Gastroesophageal sphincter (tissue), 4 donors: ENCODE measurements around the gene PID1. TPM values are rescaled to one million over a fixed set of nuclear protein-coding genes. Genes with fewer than 3 reads are reported as not detected.

ENCODE experiments used
- ATAC-seq: fragments of 150-250 bp; one replicate; pipeline ENCODE4 v1.9.1; 2016; ENCODE audit warnings: mild to moderate bottlenecking, moderate library complexity
- H3K27ac ChIP-seq, 4 donors: fragments of 200-600 bp; sonication (generic) in 3 of 4; 1 replicate in 3 of 4; 2 replicates in 1 of 4; pipeline ENCODE4 v1.5.1; 2016 to 2019
- H3K27me3 ChIP-seq: fragments of 200-600 bp; sonication (generic); one replicate; pipeline ENCODE4 v1.5.1; 2019
- H3K36me3 ChIP-seq, 2 donors: fragments of 200-600 bp; sonication (generic); one replicate each; pipeline ENCODE4 v1.5.1; 2019; ENCODE audit warnings: control low read depth in 1 of 2
- H3K4me1 ChIP-seq, 3 donors: fragments of 200-600 bp; sonication (generic); 1 replicate in 2 of 3; 2 replicates in 1 of 3; pipeline ENCODE4 v1.5.1; 2016 to 2019; ENCODE audit warnings: control low read depth in 2 of 3
- H3K4me3 ChIP-seq, 2 donors: fragments of 200-600 bp; sonication (generic); one replicate each; pipeline ENCODE4 v1.5.1; 2019; ENCODE audit warnings: mild to moderate bottlenecking in 1 of 2, moderate library complexity in 1 of 2
- H3K9me3 ChIP-seq, 3 donors: fragments of 200-600 bp; sonication (generic); one replicate each; pipeline ENCODE4 v1.5.1; 2017 to 2019; ENCODE audit warnings: control low read depth in 2 of 3
- CTCF ChIP-seq, 4 experiments: fragments of 200-600 bp in 2 of 4; fragments of 450-650 bp in 2 of 4; sonication (generic) in 1 of 4; IDR thresholded peaks; one replicate each; pipeline ENCODE4 v1.5.1; 2017 to 2019; ENCODE audit warnings: antibody characterized with exemption in 4 of 4, mild to moderate bottlenecking in 2 of 4, moderate library complexity in 2 of 4
- EP300 ChIP-seq: sonication (generic); formaldehyde crosslinking; IDR thresholded peaks from one replicate; pipeline ENCODE4 v1.6.1; 2017; ENCODE audit warnings: antibody characterized with exemption, mild to moderate bottlenecking
- POLR2A ChIP-seq, 2 donors: fragments of 450-650 bp; IDR thresholded peaks; one replicate each; pipeline ENCODE4 v1.6.1; 2017; ENCODE audit warnings: antibody characterized with exemption in 2 of 2, mild to moderate bottlenecking in 2 of 2, moderate library complexity in 1 of 2
- POLR2AphosphoS5 ChIP-seq: sonication (generic); formaldehyde crosslinking; IDR thresholded peaks from one replicate; pipeline ENCODE4 v1.6.1; 2017; ENCODE audit warnings: antibody characterized with exemption
- WGBS, 2 donors: methylation state at CpG; one replicate each; pipeline ENCODE4 v1.1.5; 2018; ENCODE audit warnings: low coverage in 1 of 2; 5-methylcytosine and 5-hydroxymethylcytosine counted together
- total RNA-seq, 4 donors: library from RNA; depleted of rRNA; stranded (reverse); fragments of >200 nt; gene quantifications; one replicate each; pipeline ENCODE4 v1.1.0, GENCODE V29; 2016

The PID1 gene
- total RNA-seq, 4 donors from 2014 or later, result 34.4 to 62.4 (median 54.9) TPM

- TF ChIP-seq POLR2AphosphoS5 (no peak), CTCF (IDR thresholded peaks at IDR 0.05) (no peak), POLR2A (IDR thresholded peaks at IDR 0.05) (no peak), EP300 (no peak)
- Histone ChIP-seq H3K4me1 (no peaks in the 10 kb centered on the region), H3K27ac (no peak overlapping the region), H3K27me3 (no peaks in the 10 kb centered on the region), H3K36me3 (no peaks in the 10 kb centered on the region), H3K4me3 (no peak overlapping the region), H3K9me3 (peaks cover 0 to 7% (median 0%) of the 10 kb centered on the region in 3 donors)
- 82 to 91% methylated on average over 3 of the region's 3 CpGs for WGBS, 2 donors
- ATAC-seq, result no peak
These were observed 211.6 kb downstream of the PID1 start for GRCh38 chr2:229059331-229060033.

- Histone ChIP-seq H3K36me3 (no peaks in the 10 kb centered on the region), H3K4me3 (no peak overlapping the region), H3K27ac (no peak overlapping the region), H3K27me3 (no peaks in the 10 kb centered on the region), H3K4me1 (no peaks in the 10 kb centered on the region), H3K9me3 (peaks cover 0 to 7% (median 0%) of the 10 kb centered on the region in 3 donors)
- ATAC-seq, result no peak
- TF ChIP-seq POLR2AphosphoS5 (no peak), CTCF (IDR thresholded peaks at IDR 0.05) (no peak), POLR2A (IDR thresholded peaks at IDR 0.05) (no peak), EP300 (no peak)
- WGBS, 2 donors, result 79 to 82% methylated on average over 4 of the region's 4 CpGs
These were observed 213.0 kb downstream of the PID1 start for GRCh38 chr2:229057976-229058553.

GRCh38 chr2:229054311-229054710, 216.8 kb downstream of the PID1 start:
- no peak for ATAC-seq
- no peaks in the 10 kb centered on the region for H3K36me3 ChIP-seq

GRCh38 chr2:229051798-229052197, 219.3 kb downstream of the PID1 start:
- TF ChIP-seq CTCF (IDR thresholded peaks at IDR 0.05), result no peak
- TF ChIP-seq POLR2A (IDR thresholded peaks at IDR 0.05), result no peak
- no peak for TF ChIP-seq POLR2AphosphoS5
- no peak for TF ChIP-seq EP300
- Histone ChIP-seq H3K27me3 (no peaks in the 10 kb centered on the region), H3K9me3 (no peaks in the 10 kb centered on the region), H3K27ac (no peak overlapping the region), H3K4me3 (no peak overlapping the region), H3K4me1 (no peaks in the 10 kb centered on the region), H3K36me3 (no peaks in the 10 kb centered on the region)
- no peak for ATAC-seq
- 45 to 67% methylated on average over 2 of the region's 2 CpGs for WGBS, 2 donors

More at GRCh38 chr2:229054311-229054710, 216.8 kb downstream of the PID1 start:
- 69 to 78% methylated on average over 4 to 5 of the region's 5 CpGs for WGBS, 2 donors
- Histone ChIP-seq H3K4me1 (no peaks in the 10 kb centered on the region), H3K9me3 (no peaks in the 10 kb centered on the region), H3K27me3 (no peaks in the 10 kb centered on the region), H3K27ac (no peak overlapping the region), H3K4me3 (no peak overlapping the region)
- TF ChIP-seq POLR2AphosphoS5 (no peak), POLR2A (IDR thresholded peaks at IDR 0.05) (no peak), EP300 (no peak), CTCF (IDR thresholded peaks at IDR 0.05) (no peak)

- Histone ChIP-seq H3K36me3 (no peaks in the 10 kb centered on the region), H3K27ac (no peak overlapping the region), H3K4me1 (no peaks in the 10 kb centered on the region), H3K27me3 (no peaks in the 10 kb centered on the region), H3K9me3 (no peaks in the 10 kb centered on the region), H3K4me3 (no peak overlapping the region)
- TF ChIP-seq POLR2AphosphoS5 (no peak), POLR2A (IDR thresholded peaks at IDR 0.05) (no peak), CTCF (IDR thresholded peaks at IDR 0.05) (no peak), EP300 (no peak)
- 78 to 86% methylated on average over 2 to 5 of the region's 5 CpGs for WGBS, 2 donors
- no peak for ATAC-seq
These were observed 221.0 kb downstream of the PID1 start for GRCh38 chr2:229050133-229050532.
